ENCODE results near the gene SHPK. TPM values are rescaled to one million over a fixed set of nuclear protein-coding genes. Genes with fewer than 3 reads are reported as not detected.

The SHPK gene
- total and polyA plus RNA-seq, 9 of the 15 experiments (the other 6 are each of a cell fraction or from before 2014, with no cell fraction given): 2.5 to 16.3 (median 11.8) TPM

- no peaks in the 10 kb centered on the region for H4K20me1 ChIP-seq (replicated peaks; ENCODE audit: control insufficient read depth, insufficient read depth, low read length)
- peaks cover 20% of the 10 kb centered on the region for H3K79me2 ChIP-seq (ENCODE audit: control insufficient read depth, insufficient read depth, low read length)
- ATAC-seq (no peak), DNase-seq (ENCODE audit: extremely low read depth in 1 of 4, low spot score in 3 of 4) (no peak), FAIRE-seq (no peak)
- 0 out of 4 replicates have a peak overlapping the region, but pooled peaks of 1 of the 2 experiments have one; percentile 1 for H3K9ac ChIP-seq (ENCODE audit: insufficient read depth in 1 of 2, low read depth in 2 of 2, low read length in 2 of 2)
- H3K36me3 ChIP-seq (ENCODE audit: control insufficient read depth, insufficient read depth, low read length): peaks cover 23% of the 10 kb centered on the region; the same call in 2 of the 3 replicates
- CTCF ChIA-PET (ENCODE audit: low intra/inter-chr PET ratio): no interaction called here
- in situ Hi-C loops (cut with MboI): no loop called here
- H3K27me3 ChIP-seq (ENCODE audit: control insufficient read depth in 2 of 2, insufficient read depth in 2 of 2, low read length in 2 of 2): no peaks in the 10 kb centered on the region
- H3K4me3 ChIP-seq: no peak overlapping the region
- H3K9me1 ChIP-seq (ENCODE audit: control insufficient read depth, insufficient read depth, low read length): no peaks in the 10 kb centered on the region
- 87% methylated on average over 6 of the region's 7 CpGs for WGBS (ENCODE audit: insufficient coverage, low coverage, missing lambda C conversion rate)
- no peak overlapping the region for H3K4me2 ChIP-seq (ENCODE audit: insufficient read depth, low read length)
- no peaks in the 10 kb centered on the region for H3K9me3 ChIP-seq (replicated peaks; ENCODE audit: control insufficient read depth, insufficient read depth, low read depth, low read length)
- H3K4me1 ChIP-seq (replicated peaks in 1 of 2; ENCODE audit: control insufficient read depth in 2 of 2, insufficient read depth in 2 of 2, low read length in 2 of 2): peaks cover 0 to 16% of the 10 kb centered on the region in 2 experiments; a peak in 3 of 5 replicates
- intact Hi-C loops (cut with micrococcal nuclease): no loop called here
- H3K27ac ChIP-seq (ENCODE audit: extremely low read depth, low read depth, low read length): no peak overlapping the region
- POLR2A ChIA-PET: interaction anchor here (0.6 kb wide), 1 partner anchor 175 kb away, joined by 3 read pairs; no protein-coding TSS in a partner anchor
- BruUV-seq (replicated peaks): no TSS peak
- no peak overlapping the region for H2AFZ ChIP-seq (ENCODE audit: low read depth, low read length)
- TF ChIP-seq MTA3 (IDR thresholded peaks at IDR 0.05; ENCODE audit: borderline replicate concordance) (no peak), MEIS2 (IDR thresholded peaks at IDR 0.05; ENCODE audit: partially characterized antibody) (no peak), POLR3A (IDR thresholded peaks at IDR 0.05; ENCODE audit: borderline replicate concordance, extremely low read depth, insufficient read depth, insufficient read length) (no peak), ZBED1 (IDR thresholded peaks at IDR 0.05) (no peak), ID3 (CRISPR knock-in tag; IDR thresholded peaks at IDR 0.05) (no peak), ID3 (tag; IDR thresholded peaks at IDR 0.05) (no peak), NR2C2 (CRISPR knock-in tag; IDR thresholded peaks at IDR 0.05) (no peak), NR2C2 (tag; IDR thresholded peaks at IDR 0.05) (no peak), PRMT5 (CRISPR knock-in tag; IDR thresholded peaks at IDR 0.05) (no peak), HNRNPL (IDR thresholded peaks at IDR 0.05; ENCODE audit: low read depth, low read length) (no peak), LCOR (CRISPR knock-in tag; IDR thresholded peaks at IDR 0.05) (no peak), STAG1 (CRISPR knock-in tag; IDR thresholded peaks at IDR 0.05; ENCODE audit: borderline replicate concordance) (no peak), PHB2 (IDR thresholded peaks at IDR 0.05; ENCODE audit: low read depth) (no peak), KDM4B (IDR thresholded peaks at IDR 0.05; ENCODE audit: borderline replicate concordance in 2 of 2, low read depth in 1 of 2) (no peak), MXI1 (IDR thresholded peaks at IDR 0.05; ENCODE audit: low read depth, low read length) (no peak), ELF1 (tag; IDR thresholded peaks at IDR 0.05) (no peak), NR2F6 (CRISPR knock-in tag; IDR thresholded peaks at IDR 0.05) (no peak), ZNF184 (CRISPR knock-in tag; IDR thresholded peaks at IDR 0.05) (no peak), PHF20 (IDR thresholded peaks at IDR 0.05; ENCODE audit: partially characterized antibody) (no peak), CREB1 (IDR thresholded peaks at IDR 0.05) (no peak), CREB1 (CRISPR knock-in tag; IDR thresholded peaks at IDR 0.05) (no peak)
- TF ChIP-seq, protein P1, sequence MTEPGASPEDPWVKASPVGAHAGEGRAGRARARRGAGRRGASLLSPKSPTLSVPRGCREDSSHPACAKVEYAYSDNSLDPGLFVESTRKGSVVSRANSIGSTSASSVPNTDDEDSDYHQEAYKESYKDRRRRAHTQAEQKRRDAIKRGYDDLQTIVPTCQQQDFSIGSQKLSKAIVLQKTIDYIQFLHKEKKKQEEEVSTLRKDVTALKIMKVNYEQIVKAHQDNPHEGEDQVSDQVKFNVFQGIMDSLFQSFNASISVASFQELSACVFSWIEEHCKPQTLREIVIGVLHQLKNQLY (CRISPR knock-in tag; conservative IDR thresholded peaks at IDR 0.05): no peak
These were observed 3.8 kb downstream of the SHPK start for GRCh38 chr17:3632287-3632686.

Measured in K562 (cell line).